GM19043 (cell line): ENCODE results near the gene DCK.

ENCODE experiments used
- ATAC-seq: cut with Tn5 transposase; IDR thresholded peaks from one replicate; pipeline ENCODE4 v1.9.1; 2021; ENCODE audit warnings: low read depth; ENCODE audit not compliant: unreplicated experiment

Gene DCK

GRCh38 chr4:70993181-70994068 lies at the start of gene DCK:
Gene DCK, plus strand, starts transcription at chr4:70993649. Its CDS starts 187 bp downstream, at chr4:70993836.
- peak; percentile 63 for ATAC-seq

- ATAC-seq, result no peak
These were observed 48.4 kb upstream of the DCK start for GRCh38 chr4:70945046-70945445.

DNA sequence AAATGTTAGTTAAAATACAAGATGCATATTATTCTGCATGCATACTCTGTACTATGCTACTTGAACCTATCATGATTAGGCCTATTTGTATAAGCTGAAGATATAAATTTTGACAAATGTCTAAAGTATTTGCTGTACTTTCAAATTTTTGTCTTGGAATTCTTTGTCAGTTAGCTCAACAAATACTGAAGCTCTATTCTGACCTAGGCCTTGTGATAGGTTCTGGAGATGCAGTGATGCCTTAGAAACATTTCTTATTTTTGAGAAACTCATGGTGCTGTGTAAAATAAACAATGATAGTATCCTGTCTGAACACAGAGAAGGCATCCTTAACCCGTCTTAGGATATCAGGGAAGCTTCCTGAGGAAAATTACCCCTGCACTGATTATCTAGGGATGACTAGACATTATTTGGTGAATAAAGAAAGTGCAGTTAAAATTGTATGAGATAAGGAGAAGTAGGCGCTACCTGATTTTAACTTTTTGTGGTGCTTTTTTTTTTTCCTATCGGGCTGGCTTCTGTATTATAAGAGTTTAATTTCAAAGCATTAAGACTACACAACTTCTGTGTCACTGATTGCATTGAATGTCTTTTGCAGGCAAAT lies 47.9 kb upstream of the DCK start:
- no peak for ATAC-seq

GRCh38 chr4:70946939-70947338 lies 46.5 kb upstream of the DCK start:
- no peak for ATAC-seq

DNA sequence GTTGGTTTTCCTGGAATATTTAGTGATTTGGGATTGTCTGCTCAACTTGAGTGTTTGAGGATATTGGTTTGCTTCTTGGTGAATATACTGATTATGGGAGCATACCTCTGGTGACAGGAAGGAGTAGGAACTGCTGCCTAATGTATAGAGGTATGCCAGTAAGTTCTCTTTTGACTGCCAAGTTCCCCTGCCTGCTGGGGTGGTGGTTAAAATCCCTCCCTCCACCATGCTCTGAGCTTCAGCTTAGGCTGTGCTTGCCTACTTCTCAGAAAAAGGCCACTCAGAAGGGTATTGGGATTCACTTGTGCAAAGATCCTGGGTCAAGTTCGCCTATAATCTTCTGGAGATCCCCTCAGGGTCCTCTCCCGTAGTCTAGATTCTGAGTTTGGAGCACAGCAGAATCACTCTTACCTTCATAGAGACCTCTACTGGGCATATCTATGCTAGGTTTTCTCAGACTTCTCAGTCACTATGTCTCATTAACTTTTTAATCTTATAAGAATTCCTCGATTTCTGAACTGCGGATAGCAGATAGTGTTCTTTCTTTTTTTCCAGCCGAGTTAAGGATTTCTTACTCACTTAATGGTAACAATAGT lies 44.7 kb upstream of the DCK start:
- ATAC-seq, result no peak

GRCh38 chr4:70954032-70954431 lies 39.4 kb upstream of the DCK start:
- ATAC-seq, result no peak

DNA sequence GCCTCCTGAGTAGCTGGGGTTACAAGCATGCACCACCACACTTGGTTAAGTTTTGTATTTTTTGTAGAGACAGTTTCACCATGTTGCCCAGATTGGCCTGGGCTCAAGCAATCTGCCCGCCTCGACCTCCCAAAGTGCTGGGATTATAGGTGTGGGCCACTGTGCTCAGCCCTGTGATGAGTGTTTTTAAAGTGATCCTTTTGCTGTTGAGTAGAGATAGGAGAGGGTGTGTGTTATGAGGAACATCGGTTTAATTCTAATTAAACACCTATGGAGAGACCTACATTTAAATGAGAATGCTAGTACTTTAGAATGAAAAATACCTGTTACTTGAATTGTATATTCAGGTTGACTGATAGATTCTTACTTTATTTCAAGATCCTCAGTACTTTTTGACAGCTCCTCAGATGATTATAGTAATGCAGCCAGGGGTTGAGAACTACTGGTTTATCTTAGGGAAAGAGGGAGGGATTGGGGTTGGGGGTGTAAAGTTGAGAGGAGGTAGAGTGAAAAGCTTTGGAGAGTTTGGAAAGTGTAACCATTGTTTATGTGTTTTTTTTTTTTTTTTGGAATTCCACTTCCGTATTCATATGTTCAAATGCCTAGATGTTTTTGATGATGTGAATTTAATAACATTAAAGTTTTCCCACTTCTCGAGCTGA lies 36.8 kb upstream of the DCK start:
- ATAC-seq, result no peak

DNA sequence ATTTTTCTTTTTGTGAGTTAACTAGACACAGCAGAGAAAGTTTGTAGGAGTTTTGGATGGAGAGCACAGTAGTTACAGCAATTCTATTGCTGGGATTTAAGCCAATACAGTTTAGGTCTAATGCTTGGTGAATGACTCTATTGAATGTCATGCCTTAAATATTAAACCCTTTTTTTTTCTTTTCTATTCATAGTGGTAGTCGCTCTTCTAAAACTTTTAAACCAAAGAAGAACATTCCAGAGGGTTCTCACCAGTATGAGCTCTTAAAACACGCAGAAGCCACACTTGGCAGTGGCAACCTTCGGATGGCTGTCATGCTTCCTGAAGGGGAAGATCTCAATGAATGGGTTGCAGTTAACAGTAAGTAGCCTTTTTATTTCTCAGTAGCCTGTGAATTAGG lies 34.8 kb upstream of the DCK start:
- ATAC-seq, result no peak

GRCh38 chr4:70969076-70969475 lies 24.4 kb upstream of the DCK start:
- ATAC-seq, result no peak

DNA sequence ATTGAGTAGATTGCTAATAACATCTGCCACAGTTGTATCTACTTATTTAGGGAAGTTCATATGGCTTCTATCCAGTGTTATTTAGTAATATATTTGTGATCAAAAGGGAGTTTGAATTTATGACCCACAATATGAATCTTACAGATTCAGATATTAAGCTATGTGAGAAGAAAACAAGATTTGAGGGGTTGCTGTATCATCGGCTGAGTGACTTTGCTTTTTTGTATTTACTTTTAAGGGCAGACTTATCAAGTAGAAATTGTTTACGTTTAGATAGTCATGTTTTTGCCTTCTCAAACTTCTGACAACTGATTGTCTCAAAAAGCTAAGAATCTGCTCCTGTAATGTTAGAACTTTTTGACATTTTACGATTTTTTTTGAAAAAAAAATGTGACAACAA lies 17.2 kb upstream of the DCK start:
- ATAC-seq, result no peak

GRCh38 chr4:70979445-70980008 lies 13.9 kb upstream of the DCK start:
- no peak for ATAC-seq

DNA sequence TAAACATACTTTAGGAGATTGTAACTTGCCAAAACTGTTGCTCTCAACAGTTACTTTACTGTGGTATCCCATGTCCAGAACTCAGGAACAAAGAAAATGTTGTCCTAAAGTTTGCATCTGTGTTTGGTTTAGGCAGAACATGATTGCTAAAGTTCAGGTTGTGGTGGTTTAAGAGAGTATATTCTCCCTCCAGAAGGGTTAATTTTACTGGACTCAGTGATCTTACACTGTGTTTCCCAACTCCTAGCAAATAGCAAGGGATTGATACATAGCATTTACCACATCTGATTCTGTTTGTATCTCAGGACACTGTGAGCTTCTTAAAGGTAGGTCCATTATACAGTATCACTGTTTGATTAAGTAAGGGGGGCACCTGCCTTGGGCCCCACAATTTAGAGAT lies 13.3 kb upstream of the DCK start:
- ATAC-seq, result no peak

DNA sequence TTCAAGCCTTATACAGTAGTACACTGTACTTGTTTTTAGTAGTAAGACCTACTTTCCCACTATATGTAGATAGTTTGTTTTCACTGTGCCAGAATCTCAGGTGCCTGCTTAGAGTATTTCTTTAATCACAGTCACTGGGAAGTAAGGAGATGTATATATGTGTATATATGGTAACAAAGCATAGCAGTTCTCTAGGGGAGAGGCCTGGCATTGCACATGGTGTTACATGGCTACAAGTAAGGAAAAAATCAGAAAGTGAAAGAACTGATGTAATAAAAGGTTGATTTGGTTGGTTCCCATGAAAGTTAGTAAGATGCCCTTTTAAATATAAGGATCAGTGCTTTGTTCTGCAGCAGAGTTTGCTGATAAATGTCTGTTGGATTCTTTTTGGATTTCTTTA lies 9.3 kb upstream of the DCK start:
- ATAC-seq, result no peak

DNA sequence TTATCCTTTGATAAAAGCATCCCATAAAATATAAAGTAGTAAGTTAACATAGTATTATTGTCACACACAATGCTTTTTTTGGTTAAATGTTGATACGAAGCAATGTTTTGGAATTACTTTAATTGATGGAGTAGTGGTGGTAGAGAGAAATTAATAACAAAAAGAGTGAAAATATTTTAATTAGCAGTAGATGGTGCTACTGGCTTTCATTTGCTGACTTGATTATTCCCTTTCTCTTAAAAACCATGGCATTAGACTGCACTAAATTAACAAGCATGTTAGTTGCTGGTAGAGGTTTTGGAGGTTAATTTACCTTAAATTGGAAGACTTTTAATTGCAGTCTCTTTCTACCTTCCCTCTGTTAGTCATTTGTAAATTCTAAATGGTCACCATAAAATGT lies 8.9 kb upstream of the DCK start:
- no peak for ATAC-seq

DNA sequence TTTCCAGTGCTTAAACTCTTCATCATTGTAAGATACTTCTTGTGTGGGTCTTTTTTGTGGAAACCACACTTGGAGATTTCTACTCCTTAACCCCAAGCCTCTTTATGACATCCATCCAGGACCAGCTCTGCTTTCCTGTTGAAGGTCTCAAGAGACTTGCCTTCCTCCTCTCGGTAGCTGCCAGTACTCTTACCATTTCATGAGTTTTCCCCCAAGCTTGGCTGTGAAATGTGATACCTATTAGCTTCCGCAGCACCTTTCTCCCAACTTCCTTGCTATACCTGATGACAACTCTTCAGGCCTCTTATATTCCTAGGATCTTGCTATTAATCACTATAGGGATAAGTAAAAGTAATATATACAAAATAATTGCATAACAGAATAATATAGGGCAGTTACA lies 1.9 kb upstream of the DCK start:
- ATAC-seq, result no peak

- no peak for ATAC-seq
These were observed 1.0 kb upstream of the DCK start for GRCh38 chr4:70992391-70992881.

GRCh38 chr4:70994069-70994366 lies 569 bp downstream of the DCK start:
- no peak for ATAC-seq

- ATAC-seq, result peak; percentile 32
These were observed 1.1 kb downstream of the DCK start for GRCh38 chr4:70994387-70995099.

DNA sequence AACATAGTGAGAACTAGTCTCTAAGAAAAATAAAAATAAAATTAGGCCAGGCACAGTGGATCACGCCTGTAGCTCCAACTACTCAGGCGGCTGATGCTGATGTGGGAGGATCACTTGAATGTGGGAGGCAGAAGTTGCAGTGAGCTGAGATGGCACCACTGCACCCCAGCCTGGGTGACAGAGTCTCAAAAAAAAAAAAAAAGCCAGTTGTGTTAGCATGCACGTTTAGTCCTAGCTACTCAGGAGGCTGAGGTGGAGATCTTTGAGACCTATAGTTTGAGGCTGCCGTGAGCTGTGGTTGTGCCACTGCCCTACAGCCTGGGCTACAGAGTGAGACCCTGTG lies 2.5 kb downstream of the DCK start:
- ATAC-seq, result no peak

GRCh38 chr4:70997036-70997435 lies 3.6 kb downstream of the DCK start:
- ATAC-seq, result no peak
